PFSK-1 (cell line): ENCODE results near the gene TTC12.

Experiments used
- FOXP2 ChIP-seq: optimal IDR thresholded peaks from 2 replicates; pipeline ENCODE3; 2011; ENCODE audit warnings: borderline replicate concordance, control low read depth, inconsistent platforms; ENCODE audit not compliant: insufficient read depth; ENCODE audit errors: extremely low read length, extremely low read depth
- POLR2AphosphoS5 ChIP-seq: IDR thresholded peaks from 2 replicates; pipeline ENCODE4 v1.6.1; 2012; ENCODE audit warnings: low read depth, mild to moderate bottlenecking, control low read depth, low read length, moderate library complexity
- REST ChIP-seq, 2 experiments: IDR thresholded peaks; 2 replicates each; pipeline versions ENCODE4 v1.6.1 to v1.8.0; 2011 to 2012; ENCODE audit warnings: low read depth in 2 of 2, low read length in 2 of 2, control low read depth in 1 of 2, inconsistent platforms in 1 of 2, mild to moderate bottlenecking in 1 of 2, moderate library complexity in 1 of 2; ENCODE audit not compliant: insufficient read depth in 1 of 2
- SIN3A ChIP-seq: IDR thresholded peaks from 2 replicates; pipeline ENCODE4 v1.6.1; 2012; ENCODE audit warnings: mild to moderate bottlenecking, low read length, moderate library complexity, borderline replicate concordance; ENCODE audit not compliant: insufficient read depth
- TAF1 ChIP-seq: IDR thresholded peaks from 2 replicates; pipeline ENCODE4 v1.6.1; 2012; ENCODE audit warnings: low read length, control low read depth, borderline replicate concordance; ENCODE audit not compliant: insufficient read depth

The TTC12 gene

GRCh38 chr11:113363996-113364641, 49.7 kb downstream of the TTC12 start:
- no peak for TF ChIP-seq FOXP2
- TF ChIP-seq POLR2AphosphoS5: no peak
- TF ChIP-seq REST (IDR thresholded peaks at IDR 0.05; ENCODE audit: insufficient read depth in 1 of 2, low read depth in 2 of 2, low read length in 2 of 2): no peak
- no peak for TF ChIP-seq SIN3A
- TF ChIP-seq TAF1: no peak

- no peak for TF ChIP-seq TAF1
- TF ChIP-seq SIN3A: no peak
- TF ChIP-seq FOXP2: no peak
- no peak for TF ChIP-seq REST (IDR thresholded peaks at IDR 0.05; ENCODE audit: insufficient read depth in 1 of 2, low read depth in 2 of 2, low read length in 2 of 2)
- no peak for TF ChIP-seq POLR2AphosphoS5
Observed at GRCh38 chr11:113365895-113366294, 51.5 kb downstream of the TTC12 start.

GRCh38 chr11:113369411-113369810, 55.0 kb downstream of the TTC12 start:
- TF ChIP-seq REST (IDR thresholded peaks at IDR 0.05; ENCODE audit: insufficient read depth in 1 of 2, low read depth in 2 of 2, low read length in 2 of 2): no peak
- TF ChIP-seq SIN3A: no peak
- TF ChIP-seq TAF1: no peak
- TF ChIP-seq FOXP2: no peak
- TF ChIP-seq POLR2AphosphoS5: no peak

- TF ChIP-seq FOXP2 (no peak), SIN3A (no peak), POLR2AphosphoS5 (no peak)
Observed at GRCh38 chr11:113370634-113371033, 56.3 kb downstream of the TTC12 start.

GRCh38 chr11:113372309-113372708, 57.9 kb downstream of the TTC12 start:
- TF ChIP-seq SIN3A (no peak), REST (IDR thresholded peaks at IDR 0.05; ENCODE audit: insufficient read depth in 1 of 2, low read depth in 2 of 2, low read length in 2 of 2) (no peak), POLR2AphosphoS5 (no peak), FOXP2 (no peak), TAF1 (no peak)
